HUDEP-2 (cell line): ENCODE results near the gene RPS29.

ENCODE experiments used
- DNase-seq, 76 experiments: peaks; one replicate each; lab custom pipeline; 2025; ENCODE audit not compliant: unreplicated experiment in 76 of 76; lab: John Stamatoyannopoulos, UW

The RPS29 gene

DNA sequence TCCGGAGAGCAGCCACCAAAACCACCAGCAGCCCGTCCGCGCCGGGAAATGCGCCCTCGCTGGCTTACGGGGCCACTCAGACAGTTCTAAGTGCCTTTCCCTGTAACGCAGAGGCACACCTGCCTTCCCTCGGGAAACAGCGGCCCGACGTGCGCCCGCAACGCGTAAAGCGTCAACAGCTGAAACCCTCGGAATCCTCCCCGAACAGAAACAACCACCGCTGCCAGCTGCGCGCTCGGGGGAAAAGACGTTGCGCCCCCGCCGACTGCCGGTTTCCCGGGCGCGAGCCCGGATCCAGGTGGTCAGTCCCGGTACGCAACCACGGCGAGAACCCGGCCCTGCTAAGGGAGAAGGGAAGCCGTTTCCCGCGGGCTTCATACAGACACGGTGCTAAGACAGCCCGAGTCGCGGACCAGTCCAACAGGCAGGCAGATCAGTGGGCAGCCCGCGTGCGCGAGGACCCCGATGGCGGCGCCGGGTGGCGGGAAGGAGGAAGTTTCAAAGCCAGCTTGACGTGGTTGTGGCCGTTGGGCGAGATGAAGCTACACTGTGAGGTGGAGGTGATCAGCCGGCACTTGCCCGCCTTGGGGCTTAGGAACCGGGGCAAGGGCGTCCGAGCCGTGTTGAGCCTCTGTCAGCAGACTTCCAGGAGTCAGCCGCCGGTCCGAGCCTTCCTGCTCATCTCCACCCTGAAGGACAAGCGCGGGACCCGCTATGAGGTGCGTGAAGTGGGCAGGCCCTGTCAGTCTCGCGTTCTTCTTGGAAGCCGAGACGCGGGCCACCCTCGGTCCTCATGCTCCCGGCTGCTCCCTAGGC is 12.5 kb upstream of the RPS29 start, which contains the start of gene LRR1:
Gene LRR1, plus strand, starts transcription at position 456 of the 816 bp plus-strand sequence. Its CDS starts 81 bp downstream, at position 537.
- DNase-seq: peak in 72 of 76 experiments; percentile 34 to 95 (median 68)

DNA sequence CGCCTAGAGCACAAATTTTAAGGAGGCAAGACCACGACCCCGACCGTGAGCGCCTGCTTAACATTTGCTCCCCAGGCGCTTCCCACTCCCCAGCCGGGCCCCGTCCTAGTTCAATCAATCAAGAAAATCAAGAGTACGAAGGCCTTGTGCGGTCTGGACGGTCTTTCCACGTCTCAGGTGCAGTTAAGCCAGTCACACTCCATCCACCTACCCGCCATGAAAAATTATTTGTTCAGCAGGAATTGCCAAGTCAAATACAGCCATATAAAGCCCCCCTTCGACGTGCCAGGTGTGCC is 12.0 kb upstream of the RPS29 start:
- DNase-seq: peak in 8 of 76 experiments; percentile 8 to 61 (median 38)

GRCh38 chr14:49594347-49595091 is 8.3 kb upstream of the RPS29 start:
- DNase-seq: peak in 72 of 76 experiments; percentile 27 to 97 (median 78)

DNA sequence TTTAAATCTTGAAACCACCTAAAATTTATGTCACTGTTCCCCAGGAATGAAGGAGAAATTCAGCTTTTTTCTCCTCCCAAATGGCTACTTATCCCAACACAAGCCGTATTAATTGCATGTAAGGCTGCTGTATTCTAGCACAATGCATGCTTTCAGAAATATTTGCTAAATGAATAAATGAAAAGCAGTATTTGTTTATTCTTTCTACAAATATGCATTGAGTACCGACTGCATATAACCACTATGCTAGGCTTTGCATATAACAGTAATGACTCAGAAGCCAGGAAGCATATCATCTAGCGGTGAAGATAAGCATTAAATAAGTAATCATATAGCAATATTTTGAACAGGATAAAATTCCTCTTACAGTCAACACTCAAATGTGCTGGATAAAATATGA is 6.8 kb upstream of the RPS29 start:
- DNase-seq: no peak

GRCh38 chr14:49589387-49589786 is 3.2 kb upstream of the RPS29 start:
- DNase-seq: no peak

DNA sequence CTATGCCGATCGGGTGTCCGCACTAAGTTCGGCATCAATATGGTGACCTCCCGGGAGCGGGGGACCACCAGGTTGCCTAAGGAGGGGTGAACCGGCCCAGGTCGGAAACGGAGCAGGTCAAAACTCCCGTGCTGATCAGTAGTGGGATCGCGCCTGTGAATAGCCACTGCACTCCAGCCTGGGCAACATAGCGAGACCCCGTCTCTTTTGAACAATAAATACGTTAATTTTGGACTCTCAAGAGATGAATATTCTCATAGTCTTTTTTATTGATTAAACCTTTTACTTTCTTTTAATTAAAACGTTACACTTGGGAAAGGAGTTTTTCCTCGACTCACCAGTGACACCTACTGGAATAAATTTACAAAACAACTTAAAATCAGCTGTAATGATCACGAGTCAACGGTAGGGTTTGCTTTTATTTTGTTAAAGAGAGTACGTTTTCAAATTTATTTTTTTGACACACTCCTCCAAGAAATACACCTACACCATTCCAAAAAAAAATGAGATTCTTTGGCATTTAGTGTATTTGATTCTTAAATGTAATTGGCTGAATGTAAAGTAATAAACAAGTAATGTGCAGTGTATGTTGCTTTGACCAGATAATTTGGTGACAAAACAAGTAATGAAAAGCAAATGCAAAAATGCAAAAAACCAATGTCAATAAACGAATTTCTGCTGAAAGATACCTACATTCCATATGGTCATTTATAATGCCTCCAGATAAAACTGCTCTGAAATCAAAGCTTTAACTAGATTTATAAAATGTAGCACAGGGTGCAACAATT is 687 bp upstream of the RPS29 start:
- peak in 52 of 76 experiments; percentile 25 to 85 (median 62) for DNase-seq

GRCh38 chr14:49584981-49585640 is 1.1 kb downstream of the RPS29 start:
- DNase-seq: peak in 11 of 76 experiments; percentile 10 to 32 (median 25)

GRCh38 chr14:49584058-49584457 is 2.1 kb downstream of the RPS29 start:
- DNase-seq: no peak

GRCh38 chr14:49583629-49584028 is 2.6 kb downstream of the RPS29 start:
- DNase-seq: no peak

GRCh38 chr14:49582113-49582977 is 3.8 kb downstream of the RPS29 start:
- peak in 2 of 76 experiments; percentile 14 to 27 for DNase-seq

DNA sequence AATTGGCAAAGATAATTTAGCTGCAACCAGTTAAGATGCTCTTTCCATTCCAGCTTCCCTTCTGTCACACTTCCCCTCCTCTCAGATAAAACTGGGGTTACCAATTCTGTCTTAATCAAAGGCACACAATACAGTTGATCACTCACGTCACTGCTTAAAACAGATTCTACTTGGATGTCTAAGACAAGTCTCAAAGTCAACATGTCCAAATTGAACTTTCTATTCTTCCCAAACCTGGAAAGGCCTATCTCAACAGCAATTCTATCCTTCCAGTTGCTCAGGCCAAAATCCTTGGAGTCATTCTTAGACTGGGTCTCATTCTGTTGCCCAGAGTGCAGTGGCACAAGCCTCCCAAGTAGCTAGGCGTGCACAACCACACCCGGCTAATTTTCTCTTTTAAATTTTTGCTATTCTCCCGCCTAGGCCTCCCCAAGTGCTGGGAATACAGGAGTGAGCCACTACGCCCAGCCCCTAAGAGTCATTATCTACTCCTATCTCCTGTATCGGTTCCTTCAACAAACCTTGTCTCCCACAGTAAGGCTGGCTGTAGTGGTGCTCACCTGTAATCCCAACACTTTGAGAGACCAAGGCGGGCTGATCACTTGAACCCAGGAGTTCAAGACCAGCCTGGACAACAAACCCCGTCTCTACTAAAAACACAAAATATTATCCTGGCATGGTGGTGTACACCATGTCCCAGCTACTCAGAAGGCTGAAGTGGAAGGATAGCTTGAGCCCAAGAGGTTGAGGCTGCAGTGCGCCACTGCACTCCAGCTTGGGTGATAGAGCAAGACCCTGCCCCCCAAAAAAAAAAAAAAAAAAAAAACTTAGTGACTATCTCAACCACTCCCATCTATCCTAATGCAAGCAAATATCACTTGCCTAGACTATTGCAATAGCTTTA is 4.7 kb downstream of the RPS29 start:
- DNase-seq: peak in 2 of 76 experiments; percentile 16 to 37

GRCh38 chr14:49579841-49580240 is 6.3 kb downstream of the RPS29 start:
- no peak for DNase-seq

DNA sequence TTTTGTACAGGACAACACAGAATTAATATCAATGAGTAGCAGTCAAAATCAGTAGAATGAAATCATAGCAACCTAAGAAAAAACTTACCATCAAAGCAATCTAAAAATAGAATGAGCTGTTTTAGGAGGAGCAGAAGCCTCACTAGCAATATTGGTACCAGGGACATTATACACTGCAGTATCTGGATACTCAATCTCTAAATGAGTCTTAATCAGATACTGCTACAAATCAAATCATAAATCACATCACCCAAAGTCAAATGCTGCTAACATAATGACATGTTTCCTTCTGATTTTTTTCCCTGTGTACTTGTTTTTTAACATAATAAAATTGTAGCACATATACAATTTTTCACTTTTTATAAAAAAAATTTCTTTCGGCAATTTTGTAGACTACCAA is 8.0 kb downstream of the RPS29 start:
- no peak for DNase-seq

GRCh38 chr14:49574038-49574437 is 12.1 kb downstream of the RPS29 start:
- no peak for DNase-seq

- DNase-seq: peak in 5 of 76 experiments; percentile 3 to 30 (median 3)
Observed at GRCh38 chr14:49569281-49569680, 16.9 kb downstream of the RPS29 start.

GRCh38 chr14:49566714-49567113 is 19.5 kb downstream of the RPS29 start:
- DNase-seq: no peak

DNA sequence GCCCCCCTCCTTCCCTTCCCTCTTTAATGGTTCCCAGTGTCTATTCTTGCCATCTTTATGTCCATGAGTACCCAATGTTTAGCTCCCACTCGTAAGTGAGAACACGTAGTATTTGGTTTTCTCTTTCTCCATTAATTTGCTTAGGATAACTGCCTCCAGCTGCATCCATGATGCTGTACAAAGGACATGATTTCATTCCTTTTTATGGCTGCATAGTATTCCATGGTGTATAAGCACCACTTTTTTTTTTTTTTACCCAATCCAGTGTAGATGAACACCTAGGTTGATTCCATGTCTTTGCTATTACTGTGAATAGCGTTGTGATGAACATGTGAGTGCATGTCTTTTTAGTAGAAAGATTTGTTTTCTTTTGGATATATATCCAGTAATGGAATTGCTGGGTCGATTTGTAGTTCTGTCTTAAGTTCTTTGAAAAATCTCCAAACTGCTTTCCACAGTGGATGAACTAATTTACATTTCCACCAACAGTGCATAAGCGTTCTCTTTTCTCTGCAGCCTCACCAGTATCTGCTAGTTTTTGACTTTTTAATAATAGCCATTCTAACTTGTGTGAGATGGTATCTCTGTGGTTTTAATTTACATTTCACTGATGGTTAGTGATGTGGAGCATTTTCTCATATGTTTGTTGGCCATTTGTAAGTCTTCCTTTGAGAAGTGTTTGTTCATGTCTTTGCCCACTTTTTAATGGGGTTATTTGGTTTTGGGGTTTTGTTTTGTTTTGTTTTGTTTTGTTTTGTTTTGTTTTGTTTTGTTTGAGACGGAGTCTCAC is 26.0 kb downstream of the RPS29 start:
- DNase-seq: no peak

DNA sequence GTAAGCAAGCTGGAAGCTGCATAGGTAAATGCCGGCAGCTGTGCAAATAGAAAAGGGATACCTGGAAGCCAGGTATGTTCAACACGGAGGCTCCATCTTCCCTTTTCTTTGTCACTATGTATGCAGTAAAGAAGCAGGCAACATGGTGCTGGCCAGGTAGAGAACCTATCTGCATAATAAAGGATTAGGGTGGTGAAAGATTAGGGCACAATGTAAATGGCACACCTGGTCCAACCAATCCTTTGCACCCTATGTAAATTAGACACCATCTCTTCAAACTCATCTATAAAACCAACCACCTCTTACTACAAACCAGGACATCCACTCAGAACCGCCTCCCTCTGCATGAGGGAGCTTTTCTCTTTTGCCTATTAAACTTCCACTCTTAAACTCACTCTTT is 32.3 kb downstream of the RPS29 start:
- DNase-seq: no peak
